Cardiac septum (tissue), 1 donor: ENCODE measurements around the gene DNM1L. TPM values are rescaled to one million over a fixed set of nuclear protein-coding genes. Genes with fewer than 3 reads are reported as not detected.

Experiments used
- DNase-seq: peaks from one replicate; pipeline ENCODE4 v3.0.0-alpha.2; 2020; ENCODE audit warnings: low spot score
- intact Hi-C: fragments of 100-400 bp; cut with DNase I; formaldehyde crosslinking; loops from one replicate; pipeline ENCODE4 v1.14.0; 2022
- long read RNA-seq: library from polyadenylated mRNA; unstranded; transcript quantifications from one replicate; pipeline ENCODE4 v2.0.0, GENCODE V29; 2021
- total RNA-seq: library from RNA; stranded (reverse); fragmentation: NEBNext Ultra II Directional; extraction: Animal tissue kit (Norgen Biotek cat#: 25700); gene quantifications from one replicate; pipeline ENCODE4 v1.2.1, GENCODE V29; 2021
- donor health status: DM: no; HTN: no; CAD: no.

Gene DNM1L
- total RNA-seq: 67.3 TPM
- long read RNA-seq, full-length matches to known transcripts: 41 of 62 reads
- long read RNA-seq, partial matches to known transcripts: 3 of 62 reads
- long read RNA-seq, other reads (novel, unspliced or antisense): 18 of 62 reads

GRCh38 chr12:32679091-32679919 is at the start of gene DNM1L:
TSS of gene DNM1L (plus strand) at chr12:32679301. CDS start at chr12:32679364, 63 bp downstream.
- intact Hi-C loops: loop anchor here (1.0 to 10.0 kb wide), 2 partner anchors 76 to 1025 kb away; partner anchors contain the start of genes ETFBKMT and YARS2
- DNase-seq: peak; percentile 98

GRCh38 chr12:32641287-32641901 is 37.7 kb upstream of the DNM1L start:
- intact Hi-C loops: no loop called here
- DNase-seq: no peak

- intact Hi-C loops: no loop called here
- DNase-seq: no peak
Observed at GRCh38 chr12:32644431-32644830, 34.7 kb upstream of the DNM1L start.

- intact Hi-C loops: no loop called here
- no peak for DNase-seq
Observed at GRCh38 chr12:32647275-32647674, 31.8 kb upstream of the DNM1L start.

GRCh38 chr12:32650508-32650907 is 28.6 kb upstream of the DNM1L start:
- DNase-seq: no peak
- intact Hi-C loops: loop anchor here (10.0 kb wide), 1 partner anchor 106 kb away; no protein-coding TSS in a partner anchor

GRCh38 chr12:32651151-32651955 is 27.7 kb upstream of the DNM1L start:
- intact Hi-C loops: loop anchor here (10.0 kb wide), 1 partner anchor 107 kb away; no protein-coding TSS in a partner anchor
- DNase-seq: no peak

- intact Hi-C loops: loop anchor here (10.0 kb wide), 1 partner anchor 107 kb away; no protein-coding TSS in a partner anchor
- DNase-seq: no peak
Observed at GRCh38 chr12:32651956-32652210, 27.2 kb upstream of the DNM1L start.

- intact Hi-C loops: loop anchor here (10.0 kb wide), 1 partner anchor 115 kb away; no protein-coding TSS in a partner anchor
- DNase-seq: no peak
Observed at GRCh38 chr12:32659908-32660440, 19.1 kb upstream of the DNM1L start.

GRCh38 chr12:32661706-32662105 is 17.4 kb upstream of the DNM1L start:
- intact Hi-C loops: no loop called here
- DNase-seq: no peak

- DNase-seq: no peak
- intact Hi-C loops: no loop called here
Observed at GRCh38 chr12:32662665-32663064, 16.4 kb upstream of the DNM1L start.

GRCh38 chr12:32666018-32666417 is 13.1 kb upstream of the DNM1L start:
- intact Hi-C loops: no loop called here
- no peak for DNase-seq

- intact Hi-C loops: no loop called here
- no peak for DNase-seq
Observed at GRCh38 chr12:32669584-32669983, 9.5 kb upstream of the DNM1L start.

GRCh38 chr12:32671930-32672780 is 6.9 kb upstream of the DNM1L start:
- no peak for DNase-seq
- intact Hi-C loops: loop anchor here (1.0 to 10.0 kb wide), 3 partner anchors 220 to 1017 kb away; partner anchors contain the start of gene ETFBKMT

- intact Hi-C loops: loop anchor here (1.0 to 10.0 kb wide), 2 partner anchors 75 to 1025 kb away; partner anchors contain the start of genes ETFBKMT and YARS2
- DNase-seq: no peak
Observed at GRCh38 chr12:32679920-32680237, 778 bp downstream of the DNM1L start.

- intact Hi-C loops: no loop called here
- no peak for DNase-seq
Observed at GRCh38 chr12:32680787-32681186, 1.7 kb downstream of the DNM1L start.

- intact Hi-C loops: no loop called here
- DNase-seq: no peak
Observed at GRCh38 chr12:32681272-32681671, 2.2 kb downstream of the DNM1L start.

- intact Hi-C loops: no loop called here
Observed at GRCh38 chr12:32686340-32686739, 7.2 kb downstream of the DNM1L start.

GRCh38 chr12:32688786-32689185 is 9.7 kb downstream of the DNM1L start:
- intact Hi-C loops: no loop called here
- DNase-seq: no peak

More at GRCh38 chr12:32686340-32686739, 7.2 kb downstream of the DNM1L start:
- DNase-seq: no peak

- DNase-seq: no peak
- intact Hi-C loops: no loop called here
Observed at GRCh38 chr12:32690927-32691326, 11.8 kb downstream of the DNM1L start.
